Esophagus muscularis mucosa (tissue), 3 donors: ENCODE results near the gene LRTM2.

Experiments
- CTCF ChIP-seq, 3 experiments: fragments of 200-600 bp in 2 of 3; fragments of 450-650 bp in 1 of 3; sonication (generic) in 2 of 3; IDR thresholded peaks; one replicate each; pipeline ENCODE4 v1.5.1; 2017 to 2019; ENCODE audit warnings: antibody characterized with exemption in 3 of 3, mild to moderate bottlenecking in 2 of 3, moderate library complexity in 1 of 3
- POLR2A ChIP-seq: fragments of 450-650 bp; IDR thresholded peaks from one replicate; pipeline ENCODE4 v1.6.1; 2017; ENCODE audit warnings: antibody characterized with exemption, moderate library complexity, mild to moderate bottlenecking, low read depth
- POLR2AphosphoS5 ChIP-seq, 2 donors: sonication (generic); formaldehyde crosslinking; IDR thresholded peaks; one replicate each; pipeline ENCODE4 v1.6.1; 2017; ENCODE audit warnings: antibody characterized with exemption in 2 of 2

- TF ChIP-seq CTCF (IDR thresholded peaks at IDR 0.05) (no peak), POLR2A (no peak), POLR2AphosphoS5 (IDR thresholded peaks at IDR 0.05) (no peak)
Measured at GRCh38 chr12:1814266-1814665, 6.1 kb upstream of the LRTM2 start.
